Heart right ventricle (tissue), 16 donors: ENCODE data around the gene PSMC3IP. TPM values are rescaled to one million over a fixed set of nuclear protein-coding genes. Genes with fewer than 3 reads are reported as not detected.

ENCODE experiments used
- ATAC-seq, 8 donors: fragments of 200-7000 bp; cut with Tn5 transposase; one replicate each; pipeline ENCODE4 v1.9.1; 2020; ENCODE audit warnings: mild to moderate bottlenecking in 8 of 8, moderate library complexity in 8 of 8, moderate number of reproducible peaks in 1 of 8
- DNase-seq, 2 donors: peaks; one replicate each; pipeline ENCODE4 v3.0.0-alpha.2; 2020
- H3K27ac ChIP-seq, 10 donors: fragments of 200-600 bp; sonication (generic) in 2 of 10; one replicate each; pipeline versions ENCODE4 v1.5.0 to v1.8.0; 2020 to 2022; ENCODE audit warnings: mild to moderate bottlenecking in 3 of 10
- H3K27me3 ChIP-seq, 7 donors: fragments of 200-600 bp; one replicate each; pipeline ENCODE4 v1.8.0; 2021 to 2022; ENCODE audit warnings: mild to moderate bottlenecking in 2 of 7
- H3K36me3 ChIP-seq, 9 donors: fragments of 200-600 bp; sonication (generic) in 1 of 9; one replicate each; pipeline versions ENCODE4 v1.5.0 to v1.8.0; 2020 to 2022; ENCODE audit warnings: mild to moderate bottlenecking in 2 of 9
- H3K4me1 ChIP-seq, 9 donors: fragments of 200-600 bp; sonication (generic) in 1 of 9; one replicate each; pipeline versions ENCODE4 v1.5.0 to v1.8.0; 2020 to 2022; ENCODE audit warnings: mild to moderate bottlenecking in 4 of 9
- H3K4me3 ChIP-seq, 10 donors: fragments of 200-600 bp; sonication (generic) in 2 of 10; one replicate each; pipeline versions ENCODE4 v1.5.0 to v1.8.0; 2020 to 2022; ENCODE audit warnings: mild to moderate bottlenecking in 7 of 10, moderate library complexity in 2 of 10
- H3K9me3 ChIP-seq, 11 donors: fragments of 200-600 bp in 10 of 11; sonication (generic) in 2 of 11; one replicate each; pipeline versions ENCODE4 v1.5.0 to v1.8.0; 2013 to 2022; ENCODE audit warnings: mild to moderate bottlenecking in 2 of 11, control low read depth in 1 of 11, moderate library complexity in 1 of 11
- WGBS, 2 donors: extraction: QIAGEN DNeasy Blood & Tissue Kit; methylation state at CpG; one replicate each; pipeline ENCODE4 v1.1.7; 2013; ENCODE audit warnings: inconsistent platforms in 1 of 2; 5-methylcytosine and 5-hydroxymethylcytosine counted together
- intact Hi-C, 10 donors: fragments of 100-400 bp; cut with DNase I; formaldehyde crosslinking; loops; one replicate each; pipeline versions ENCODE4 v1.11.1 to v1.14.2; 2022
- polyA plus RNA-seq, 2 donors: library from polyadenylated mRNA; stranded (reverse); fragments of 200-250 nt; gene quantifications; one replicate each; pipeline ENCODE4 v1.2.3, GENCODE V29; 2013
- total RNA-seq, 10 donors: library from RNA; stranded (reverse); fragmentation: NEBNext Ultra II Directional in 3 of 10; extraction: Animal tissue kit (Norgen Biotek cat#: 25700) in 3 of 10; gene quantifications; one replicate each; pipeline versions ENCODE4 v1.2.1 to v1.2.4, GENCODE V29; 2021 to 2023
- TF ChIP-seq, protein P1 (sequence below), 9 donors: fragments of 200-600 bp; sonication (generic) in 2 of 9; IDR thresholded peaks; one replicate each; pipeline versions ENCODE4 v1.5.0 to v1.8.0; 2021 to 2022; ENCODE audit warnings: antibody characterized with exemption in 9 of 9, mild to moderate bottlenecking in 5 of 9, moderate library complexity in 1 of 9
- donor health status: Arrhythmogenic right ventricular cardiomyopathy.
- donor health status: ischemic (EF 13 %, LVEDD 7.1; RV severe dilation, severe dysfunction).
- donor health status: healthy with polysubstance abuse.
- donor health status: DM: no; HTN: yes; CAD: no.
- donor health status: DM: no; HTN: no; CAD: no.
- donor health status: ischemic (EF 25% LVEDD 6.9; RV normal size, moderate dysfunction).
- donor health status: ischemic (EF 25% LVEDD 5.7; RV mildly dilated, moderate dysfunction).
- donor health status: healthy.
- donor health status: DM: yes; HTN: yes; CAD: no.
- donor health status: Ischemic cardiomyopathy.
- donor health status: ischemic (EF 35%, LVEDD 5.7; RV mildly dilated, moderate dysfunction).
- donor health status: nonischemic (EF 11% LVEDD 7.7; RV severe dilation, severe dysfunction).
- donor health status: DM: yes; HTN: yes; CAD: no.
- donor health status: PGD.
- donor health status: ischemic (EF 29% LVEDD 5.4; RV normal size, mild dysfunction).
- donor health status: nonischemic (EF 23%, LVEDD 6.1; RV moderate dilation, normal function).

PSMC3IP gene
- total and polyA plus RNA-seq, 12 donors, result 1.1 to 3.1 (median 1.9) TPM

DNA sequence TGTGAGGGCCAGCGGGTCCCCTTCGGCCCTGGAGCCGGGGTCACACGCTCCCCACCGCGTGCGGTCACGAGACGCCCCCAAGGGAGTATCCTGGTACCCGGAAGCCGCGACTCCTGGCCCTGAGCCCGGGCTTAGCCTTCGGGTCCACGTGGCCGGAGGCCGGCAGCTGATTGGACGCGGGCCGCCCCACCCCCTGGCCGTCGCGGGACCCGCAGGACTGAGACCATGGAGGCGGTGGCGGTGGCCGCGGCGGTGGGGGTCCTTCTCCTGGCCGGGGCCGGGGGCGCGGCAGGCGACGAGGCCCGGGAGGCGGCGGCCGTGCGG is 41.5 kb downstream of the PSMC3IP start, which contains the start of gene NAGLU:
NAGLU (plus strand) TSS at position 194 of the 324 bp plus-strand sequence; CDS start at position 226, 32 bp downstream.
- H3K4me3 ChIP-seq, result peak within 1 kb of the TSS; percentile 30 to 88 (median 72)
- no peaks in the 10 kb centered on the region for H3K27me3 ChIP-seq
- TF ChIP-seq, protein P1, sequence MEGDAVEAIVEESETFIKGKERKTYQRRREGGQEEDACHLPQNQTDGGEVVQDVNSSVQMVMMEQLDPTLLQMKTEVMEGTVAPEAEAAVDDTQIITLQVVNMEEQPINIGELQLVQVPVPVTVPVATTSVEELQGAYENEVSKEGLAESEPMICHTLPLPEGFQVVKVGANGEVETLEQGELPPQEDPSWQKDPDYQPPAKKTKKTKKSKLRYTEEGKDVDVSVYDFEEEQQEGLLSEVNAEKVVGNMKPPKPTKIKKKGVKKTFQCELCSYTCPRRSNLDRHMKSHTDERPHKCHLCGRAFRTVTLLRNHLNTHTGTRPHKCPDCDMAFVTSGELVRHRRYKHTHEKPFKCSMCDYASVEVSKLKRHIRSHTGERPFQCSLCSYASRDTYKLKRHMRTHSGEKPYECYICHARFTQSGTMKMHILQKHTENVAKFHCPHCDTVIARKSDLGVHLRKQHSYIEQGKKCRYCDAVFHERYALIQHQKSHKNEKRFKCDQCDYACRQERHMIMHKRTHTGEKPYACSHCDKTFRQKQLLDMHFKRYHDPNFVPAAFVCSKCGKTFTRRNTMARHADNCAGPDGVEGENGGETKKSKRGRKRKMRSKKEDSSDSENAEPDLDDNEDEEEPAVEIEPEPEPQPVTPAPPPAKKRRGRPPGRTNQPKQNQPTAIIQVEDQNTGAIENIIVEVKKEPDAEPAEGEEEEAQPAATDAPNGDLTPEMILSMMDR (IDR thresholded peaks at IDR 0.05), result no peak
- intact Hi-C loops, result loop anchor here in 1 of 10 donors (1.0 kb wide), 1 partner anchor 143 kb away; no protein-coding TSS in a partner anchor
- peak within 1 kb of the TSS; percentile 79 to 98 (median 86) for H3K27ac ChIP-seq
- H3K4me1 ChIP-seq, result peaks cover 3 to 38% (median 25%) of the 10 kb centered on the region in 9 donors
- no peaks in the 10 kb centered on the region for H3K9me3 ChIP-seq
- WGBS, 2 donors, result 0 to 1% methylated on average over 29 to 40 of the region's 40 CpGs
- peak; percentile 96 to 99 for DNase-seq
- H3K36me3 ChIP-seq, result peaks cover 0 to 29% (median under 1%) of the 10 kb centered on the region in 9 donors
- peak; percentile 87 to 94 (median 92) for ATAC-seq

DNA sequence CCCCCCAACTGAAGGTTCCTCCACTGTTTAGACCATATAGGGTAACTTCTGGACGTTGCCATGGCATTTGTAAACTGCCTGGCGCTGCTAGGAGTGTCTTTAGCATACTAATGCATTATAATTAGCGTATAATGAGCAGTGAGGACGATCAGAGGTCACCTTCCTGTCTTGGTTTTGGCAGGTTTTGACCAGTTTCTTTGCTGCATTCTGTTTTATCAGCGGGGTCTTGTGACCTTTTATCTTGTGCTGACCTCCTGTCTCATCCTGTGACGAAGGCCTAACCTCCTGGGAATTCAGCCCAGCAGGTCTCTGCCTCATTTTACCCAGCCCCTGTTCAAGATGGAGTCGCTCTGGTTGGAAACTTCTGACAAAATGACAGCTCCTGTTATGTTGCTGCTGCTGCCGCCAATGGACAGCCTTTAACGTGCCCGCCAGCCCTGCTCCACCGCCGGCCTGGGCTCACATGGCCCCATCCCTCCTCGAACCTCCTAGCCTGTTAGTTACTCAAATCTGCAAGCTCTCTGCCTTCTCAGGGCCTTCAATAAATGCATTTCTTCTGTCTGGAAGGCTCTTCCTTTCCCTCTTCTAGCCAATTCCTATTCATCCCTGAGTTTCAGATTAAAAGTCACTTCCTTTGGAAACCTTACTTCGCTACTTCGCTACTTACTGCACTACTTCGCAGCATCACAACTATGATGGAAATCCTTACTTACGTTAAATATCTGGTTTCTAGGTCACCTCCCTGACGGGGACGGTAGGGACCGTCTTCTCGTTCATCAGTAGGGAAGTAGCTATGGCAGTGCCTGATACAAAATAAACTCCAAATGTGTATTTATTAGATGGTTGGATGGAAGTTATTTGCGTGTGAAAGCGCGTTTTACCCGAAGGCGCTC is 42.1 kb downstream of the PSMC3IP start:
- peak in 3 of 8 donors; percentile 1 to 4 (median 1) for ATAC-seq
- Histone ChIP-seq H3K4me1 (peaks cover 3 to 42% (median 25%) of the 10 kb centered on the region in 9 donors), H3K9me3 (no peaks in the 10 kb centered on the region), H3K27me3 (no peaks in the 10 kb centered on the region), H3K4me3 (peak overlapping the region in 9 of 10 donors; percentile 48 to 88 (median 72)), H3K27ac (peak overlapping the region; percentile 79 to 98 (median 86)), H3K36me3 (peaks cover 0 to 23% (median 0%) of the 10 kb centered on the region in 9 donors)
- 36% methylated on average over 26 of the region's 26 CpGs for WGBS, 2 donors
- TF ChIP-seq, protein P1 (IDR thresholded peaks at IDR 0.05), result no peak
- no peak for DNase-seq
- intact Hi-C loops, result loop anchor here in 1 of 10 donors (1.0 kb wide), 1 partner anchor 144 kb away; no protein-coding TSS in a partner anchor

DNA sequence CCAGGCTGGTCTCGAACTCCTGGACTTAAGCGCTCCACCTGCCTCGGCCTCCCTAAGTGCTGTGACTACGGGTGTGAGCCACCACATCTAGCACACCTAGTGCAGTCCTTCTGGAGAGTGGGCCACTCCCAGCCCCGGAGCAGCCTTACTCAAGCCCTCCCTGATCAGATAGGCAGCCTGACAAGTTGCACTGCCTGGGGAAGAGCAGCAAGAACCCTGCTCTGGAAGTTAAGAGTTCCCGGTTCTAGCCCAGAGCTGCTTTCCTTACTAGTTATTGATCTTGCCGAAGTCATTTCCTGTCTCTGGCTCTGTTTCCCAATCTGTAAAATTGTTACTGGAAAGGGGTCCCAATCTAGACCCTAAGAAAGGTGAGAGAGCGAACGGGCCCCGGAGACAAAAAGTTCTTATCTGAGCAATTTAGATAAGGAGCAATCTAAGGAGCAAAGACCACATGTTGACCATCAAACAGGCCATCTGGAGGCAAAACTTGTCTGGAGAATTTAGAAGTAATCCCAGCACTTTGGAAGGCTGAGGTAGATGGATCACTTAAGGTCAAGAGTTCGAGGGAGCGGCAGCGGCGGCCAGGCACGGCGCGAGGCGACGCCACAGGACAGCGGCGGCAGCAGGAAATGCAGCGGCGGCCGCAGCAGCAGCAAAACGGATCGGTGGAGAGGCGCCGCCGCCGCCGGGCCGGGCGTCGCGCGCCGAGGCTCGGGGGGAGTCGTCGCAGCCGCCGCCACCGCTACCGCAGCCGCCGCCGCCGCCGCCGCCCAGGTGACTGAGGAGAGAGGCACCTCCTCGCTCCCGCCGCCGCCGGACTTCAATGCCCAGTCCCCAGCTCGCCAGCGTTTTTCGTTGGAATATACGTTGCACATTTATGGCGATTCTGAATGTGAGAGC is 45.8 kb downstream of the PSMC3IP start:
- H3K27me3 ChIP-seq, result no peaks in the 10 kb centered on the region
- H3K36me3 ChIP-seq, result no peaks in the 10 kb centered on the region
- intact Hi-C loops, result no loop called here
- H3K4me1 ChIP-seq, result peaks cover 6 to 56% (median 25%) of the 10 kb centered on the region in 9 donors
- no peaks in the 10 kb centered on the region for H3K9me3 ChIP-seq
- ATAC-seq, result peak in 7 of 8 donors; percentile 18 to 47 (median 20)
- H3K4me3 ChIP-seq, result peak overlapping the region in 9 of 10 donors; percentile 43 to 66 (median 61)
- DNase-seq, result peak in 1 of 2 donors; percentile 77
- H3K27ac ChIP-seq, result peak overlapping the region; percentile 14 to 88 (median 82)
- WGBS, 2 donors, result 11 to 12% methylated on average over 57 to 60 of the region's 60 CpGs
- TF ChIP-seq, protein P1 (IDR thresholded peaks at IDR 0.05), result peak; percentile 29 to 65 (median 53)
